DMS 273 (cell line): ENCODE measurements around the gene MAGI2.

Experiments used
- DNase-seq: peaks from one replicate; lab custom pipeline; 2025; ENCODE audit not compliant: unreplicated experiment; lab: John Stamatoyannopoulos, UW

The MAGI2 gene

DNA sequence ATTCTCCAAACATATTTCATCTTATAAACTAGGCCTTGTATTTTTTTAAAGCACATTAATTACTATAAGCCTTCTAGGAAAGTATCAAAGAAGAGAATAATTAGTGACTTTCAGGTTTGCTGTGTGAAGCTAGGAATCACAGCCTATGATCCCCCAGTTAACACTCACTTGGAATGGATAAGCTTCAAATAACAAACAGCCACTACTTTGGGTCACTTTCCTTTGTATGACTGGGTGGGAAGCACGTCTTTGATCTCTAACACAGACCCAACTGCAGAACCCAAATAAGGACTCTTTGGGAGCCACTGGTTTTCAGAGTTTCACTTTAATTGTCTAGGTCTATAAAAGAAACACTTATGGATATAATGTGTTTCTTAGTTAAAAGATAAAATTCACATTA, 769.3 kb downstream of the MAGI2 start:
- no peak for DNase-seq

- DNase-seq, result no peak
These were observed 769.9 kb downstream of the MAGI2 start for GRCh38 chr7:78683566-78683965.

DNA sequence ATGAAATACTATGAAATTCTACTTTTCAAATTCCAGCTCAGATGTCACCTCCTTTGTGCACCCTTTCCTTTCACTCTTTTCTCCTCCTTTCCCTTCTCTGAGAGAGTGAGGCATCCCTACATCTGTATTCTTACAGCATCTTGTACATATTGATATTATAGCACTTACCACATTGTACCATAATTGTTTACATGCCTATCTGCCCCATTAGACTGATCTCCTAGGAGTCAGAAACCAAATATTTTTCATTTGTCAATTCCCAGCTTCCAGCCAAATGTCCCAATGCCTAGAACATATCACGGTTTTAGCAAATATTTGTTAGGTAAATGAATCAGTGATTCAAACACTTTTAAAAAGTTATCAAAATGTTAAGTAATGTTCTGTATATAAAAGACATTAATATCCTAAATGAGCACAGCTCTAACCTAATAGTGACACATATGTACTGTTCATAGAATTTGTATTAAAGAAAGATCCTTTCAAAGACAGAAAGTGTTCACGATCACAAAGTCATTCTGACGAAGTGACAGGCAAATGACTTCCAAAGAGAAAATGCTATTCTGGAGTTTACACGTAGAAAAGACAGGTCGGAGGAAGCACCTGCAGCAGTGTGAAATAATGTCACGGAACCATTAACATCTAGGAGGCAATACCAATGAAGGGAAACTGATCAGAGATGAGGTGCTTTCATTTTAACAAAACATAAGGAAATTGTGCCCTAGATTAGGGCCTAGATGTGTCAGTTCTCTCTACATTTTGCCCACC, 774.2 kb downstream of the MAGI2 start:
- no peak for DNase-seq

- DNase-seq, result no peak
These were observed 776.1 kb downstream of the MAGI2 start for GRCh38 chr7:78677391-78677790.

GRCh38 chr7:78675511-78675910, 778.0 kb downstream of the MAGI2 start:
- DNase-seq, result no peak

DNA sequence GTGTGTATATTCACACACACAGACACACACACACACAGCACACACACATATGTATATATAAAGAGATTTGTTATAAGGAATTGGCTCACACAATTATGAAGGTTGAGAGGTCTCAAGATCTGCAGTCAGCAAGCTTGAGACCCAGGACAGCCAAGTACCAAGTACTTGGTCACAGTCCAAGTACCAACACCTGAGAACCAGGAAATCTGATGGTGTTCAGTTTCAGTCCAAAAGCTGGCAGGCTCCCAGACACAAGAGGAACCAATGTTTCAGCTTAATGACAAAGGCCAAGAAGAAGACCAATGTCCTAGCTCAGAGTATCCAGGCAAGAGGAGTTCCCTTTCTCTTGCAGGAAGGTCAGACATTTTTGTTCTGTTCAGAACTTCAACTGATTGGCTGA, 780.2 kb downstream of the MAGI2 start:
- DNase-seq, result peak; percentile 21

DNA sequence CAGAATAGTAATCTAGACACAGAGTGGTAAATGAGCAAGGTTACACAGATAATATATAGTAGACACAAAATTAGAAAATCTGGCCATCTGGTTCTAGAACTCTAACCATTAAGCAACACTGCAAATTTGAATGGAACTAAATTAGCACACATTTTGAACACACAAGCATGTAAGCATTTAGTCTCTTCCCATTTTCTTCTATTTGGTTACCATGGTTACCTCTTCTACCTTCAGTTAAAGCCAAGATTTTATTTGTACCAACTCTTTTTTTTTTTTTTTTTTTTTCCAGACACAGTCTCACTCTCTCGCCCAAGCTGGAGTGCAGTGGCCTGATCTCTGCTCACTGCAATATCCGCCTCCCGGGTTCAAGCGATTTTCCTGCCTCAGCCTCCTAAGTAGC, 790.5 kb downstream of the MAGI2 start:
- DNase-seq, result no peak

GRCh38 chr7:78649976-78650375, 803.5 kb downstream of the MAGI2 start:
- no peak for DNase-seq

DNA sequence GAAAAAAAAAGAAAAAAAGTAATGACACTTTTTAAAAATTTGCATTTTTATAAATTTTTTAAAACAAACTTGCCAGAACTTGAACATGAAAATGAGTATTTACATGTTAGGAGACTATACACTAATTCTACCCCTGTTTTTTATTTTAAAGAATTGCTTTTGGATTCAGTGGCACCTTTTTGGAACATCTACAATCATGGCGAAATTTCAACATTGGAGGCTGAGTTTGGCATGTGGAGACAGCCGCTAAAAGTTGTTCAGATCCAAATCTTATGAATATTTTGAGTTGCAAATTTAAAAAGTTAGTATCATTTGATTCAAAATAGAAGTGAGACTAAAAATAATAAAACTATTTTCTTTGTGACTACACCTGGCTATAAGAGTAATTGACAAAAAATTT, 804.2 kb downstream of the MAGI2 start:
- DNase-seq, result no peak

DNA sequence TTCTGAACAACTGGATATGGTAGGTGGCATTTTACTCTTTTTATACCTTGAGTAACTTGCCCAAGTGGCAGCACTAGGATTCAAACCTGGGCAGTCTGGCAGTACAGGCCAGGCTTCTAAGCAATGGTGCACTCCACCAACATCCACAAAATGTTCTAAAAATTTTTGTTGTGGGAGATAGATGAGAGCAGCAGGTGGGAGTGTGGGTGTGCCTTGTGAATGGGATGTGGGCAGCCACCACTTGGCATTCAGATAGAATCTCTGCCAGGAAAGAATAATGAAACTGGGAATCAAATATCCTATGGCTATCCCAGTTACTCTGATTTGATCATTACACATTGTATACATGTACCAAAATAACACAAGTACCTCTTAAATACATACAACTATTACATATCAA, 810.7 kb downstream of the MAGI2 start:
- no peak for DNase-seq

- no peak for DNase-seq
These were observed 815.1 kb downstream of the MAGI2 start for GRCh38 chr7:78638364-78638763.

GRCh38 chr7:78636727-78637126, 816.7 kb downstream of the MAGI2 start:
- no peak for DNase-seq

GRCh38 chr7:78635026-78635793, 818.3 kb downstream of the MAGI2 start:
- no peak for DNase-seq

GRCh38 chr7:78634093-78634492, 819.4 kb downstream of the MAGI2 start:
- no peak for DNase-seq

DNA sequence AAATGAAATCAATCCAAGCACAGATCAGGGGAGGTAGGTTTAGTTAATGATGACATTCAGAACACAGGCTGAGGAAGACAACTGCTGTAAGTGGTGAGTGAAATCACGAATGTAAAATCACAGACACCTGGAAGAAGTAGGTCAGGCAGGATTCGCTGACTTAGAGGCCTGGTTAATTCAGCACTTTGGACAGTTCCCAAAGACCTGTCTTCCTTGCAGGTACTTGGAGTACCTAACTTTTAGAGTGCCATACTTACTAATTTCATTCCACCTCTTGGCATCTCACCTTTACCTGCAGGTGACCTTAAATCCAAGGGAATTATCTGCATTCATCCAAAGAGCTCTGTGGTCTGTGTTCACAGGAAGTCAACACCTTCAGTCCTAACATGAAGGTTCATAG, 832.5 kb downstream of the MAGI2 start:
- DNase-seq, result peak; percentile 40

DNA sequence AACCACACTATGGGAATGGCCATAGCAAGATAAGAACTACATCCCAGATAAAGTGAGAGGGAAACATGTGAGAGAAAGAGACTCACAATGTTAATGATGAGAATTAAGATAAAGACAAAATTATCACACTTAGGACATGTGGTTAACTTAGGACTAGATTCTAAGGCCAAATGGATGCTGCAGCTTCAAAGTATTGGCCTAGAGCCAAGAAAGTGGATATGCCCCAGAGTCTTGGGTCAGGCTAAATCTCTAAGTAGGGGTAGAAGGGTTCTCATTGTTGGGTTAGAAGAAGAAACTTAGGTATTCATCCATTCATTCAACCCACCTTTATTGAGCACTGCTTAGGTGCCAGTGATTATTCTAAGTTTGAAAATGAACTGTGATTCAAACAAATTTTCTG, 836.9 kb downstream of the MAGI2 start:
- DNase-seq, result peak; percentile 27

GRCh38 chr7:78609281-78609680, 844.2 kb downstream of the MAGI2 start:
- no peak for DNase-seq

- DNase-seq, result peak; percentile 38
These were observed 846.4 kb downstream of the MAGI2 start for GRCh38 chr7:78607099-78607498.

DNA sequence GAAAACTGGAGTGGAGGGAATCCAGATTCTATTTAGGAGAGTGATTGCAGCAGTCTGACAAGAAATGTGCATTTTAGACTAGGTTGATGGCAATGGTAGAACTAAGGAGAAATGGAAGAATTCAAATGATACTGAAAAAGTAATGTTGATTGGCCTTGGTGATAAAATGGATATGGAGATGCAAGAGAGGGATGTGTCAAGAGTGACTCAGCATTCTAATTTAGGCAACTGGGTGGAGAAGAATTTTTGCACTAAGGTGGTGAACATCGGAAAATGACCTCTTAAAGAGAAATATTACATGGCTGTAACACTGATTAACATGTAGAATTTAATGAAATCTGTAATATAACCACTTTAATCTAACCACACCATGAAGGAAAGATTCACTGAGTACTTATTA, 848.3 kb downstream of the MAGI2 start:
- no peak for DNase-seq

DNA sequence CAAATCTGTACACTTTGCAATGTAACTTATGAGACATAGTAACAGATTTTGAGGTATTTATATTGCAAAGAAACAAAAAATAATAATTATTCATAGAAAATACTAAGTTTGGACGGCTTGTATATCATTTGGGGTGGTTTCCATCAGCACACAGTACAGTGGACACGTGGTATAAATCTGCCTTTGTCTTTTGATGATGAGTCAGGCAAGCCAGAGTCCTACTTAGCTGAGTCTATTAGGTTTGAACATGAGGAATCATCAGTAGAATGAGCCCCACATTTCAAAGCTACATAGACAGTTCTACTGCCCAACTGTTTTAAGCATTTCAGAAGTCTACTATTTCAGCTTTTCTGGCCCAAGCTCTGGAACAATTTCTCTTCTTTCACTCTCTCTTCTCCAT, 851.7 kb downstream of the MAGI2 start:
- DNase-seq, result no peak

DNA sequence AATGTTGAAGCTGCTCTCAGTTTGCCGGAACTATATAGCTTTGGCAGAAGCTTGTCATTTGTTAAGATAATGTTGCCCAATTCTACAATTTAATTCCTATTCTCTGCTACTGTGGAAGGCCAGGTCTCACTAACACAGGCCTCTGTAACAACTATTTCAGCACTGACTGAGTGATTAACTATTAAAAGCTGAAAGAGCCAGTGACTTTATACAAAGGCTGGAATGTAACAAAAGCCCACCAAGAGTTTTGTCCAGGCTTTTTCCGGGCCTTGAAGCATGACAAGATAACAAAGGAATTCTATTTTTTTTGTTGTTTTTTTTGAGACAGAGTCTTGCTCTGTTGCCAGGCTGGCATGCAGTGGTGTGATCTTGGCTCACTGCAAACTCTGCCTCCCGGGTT, 859.3 kb downstream of the MAGI2 start:
- no peak for DNase-seq

- no peak for DNase-seq
These were observed 865.1 kb downstream of the MAGI2 start for GRCh38 chr7:78588393-78588792.
